IMR-90 (cell line): ENCODE measurements around the gene KHK. TPM values are rescaled to one million over a fixed set of nuclear protein-coding genes. Genes with fewer than 3 reads are reported as not detected.

Experiments
- ATAC-seq: fragments of 200-7000 bp; cut with Tn5 transposase; 2 replicates; pipeline ENCODE4 v1.9.1; 2020; ENCODE audit warnings: low read depth, mild to moderate bottlenecking, moderate library complexity
- BruUV-seq: library from RNA; stranded (reverse); fragments of 400-500 nt; replicated peaks from 2 replicates; lab custom pipeline; 2021; lab: Mats Ljungman, UMichigan
- CTCF ChIA-PET: fragments of 300-600 bp; formaldehyde crosslinking; extraction: SDS; loops from one replicate; lab custom pipeline; 2021; ENCODE audit warnings: antibody characterized with exemption; lab: Yijun Ruan, JAX
- POLR2A ChIA-PET: fragments of 300-600 bp; sonication (Branson Sonifier 250); formaldehyde crosslinking; loops from one replicate; lab custom pipeline; 2022; ENCODE audit warnings: antibody characterized with exemption; ENCODE audit not compliant: unreplicated experiment; lab: Charles Lee
- DNase-seq: peaks from one replicate; pipeline ENCODE4 v3.0.0; 2013
- H2AFZ ChIP-seq: replicated peaks from 2 replicates; pipeline ENCODE3; 2013; ENCODE audit warnings: low read length, mild to moderate bottlenecking; ENCODE audit not compliant: poor library complexity
- H2AK5ac ChIP-seq: 2 replicates; pipeline ENCODE4 v1.6.1; 2013; ENCODE audit warnings: low read depth, low read length, inconsistent platforms
- H2AK9ac ChIP-seq: replicated peaks from 2 replicates; pipeline ENCODE3; 2013; ENCODE audit warnings: mild to moderate bottlenecking, low read depth, low read length, moderate library complexity; ENCODE audit not compliant: poor library complexity
- H2BK120ac ChIP-seq: 2 replicates; pipeline ENCODE4 v1.6.1; 2013; ENCODE audit warnings: low read depth, low read length, inconsistent platforms
- H2BK15ac ChIP-seq: 3 replicates; pipeline ENCODE4 v1.6.1; 2013; ENCODE audit warnings: low read depth, low read length, inconsistent platforms
- H2BK20ac ChIP-seq: 2 replicates; pipeline ENCODE4 v1.6.1; 2013; ENCODE audit warnings: low read depth, mild to moderate bottlenecking, inconsistent platforms, low read length, moderate library complexity
- H2BK5ac ChIP-seq: 2 replicates; pipeline ENCODE4 v1.6.1; 2013; ENCODE audit warnings: mild to moderate bottlenecking, low read depth, low read length, inconsistent platforms; ENCODE audit not compliant: poor library complexity, severe bottlenecking
- H3K14ac ChIP-seq: replicated peaks from 2 replicates; pipeline ENCODE4 v1.6.1; 2013; ENCODE audit warnings: low read depth, low read length, inconsistent platforms
- H3K18ac ChIP-seq: 2 replicates; pipeline ENCODE4 v1.6.1; 2013; ENCODE audit warnings: low read depth, low read length, control low read depth
- H3K23ac ChIP-seq: 2 replicates; pipeline ENCODE4 v1.6.1; 2013; ENCODE audit warnings: low read depth, low read length, inconsistent platforms
- H3K27ac ChIP-seq: 2 replicates; pipeline ENCODE4 v1.5.1; 2013; ENCODE audit warnings: mild to moderate bottlenecking, control low read depth, low read length; ENCODE audit not compliant: insufficient read depth
- H3K27me3 ChIP-seq: 2 replicates; pipeline ENCODE4 v1.6.1; 2013; ENCODE audit warnings: low read length; ENCODE audit not compliant: control insufficient read depth, insufficient read depth
- H3K36me3 ChIP-seq: 2 replicates; pipeline ENCODE4 v1.6.1; 2013; ENCODE audit warnings: low read length, mixed read lengths; ENCODE audit not compliant: control insufficient read depth, insufficient read depth
- H3K4ac ChIP-seq: 2 replicates; pipeline ENCODE4 v1.6.1; 2013; ENCODE audit warnings: low read depth, low read length, inconsistent platforms
- H3K4me1 ChIP-seq: 2 replicates; pipeline ENCODE4 v1.6.1; 2013; ENCODE audit warnings: low read length, mixed read lengths; ENCODE audit not compliant: control insufficient read depth, insufficient read depth
- H3K4me2 ChIP-seq: 2 replicates; pipeline ENCODE4 v1.6.1; 2013; ENCODE audit warnings: low read depth, mild to moderate bottlenecking, control low read depth, low read length, moderate library complexity
- H3K4me3 ChIP-seq: 2 replicates; pipeline ENCODE4 v1.5.1; 2013; ENCODE audit warnings: low read depth, mild to moderate bottlenecking, control low read depth, low read length, moderate library complexity; ENCODE audit not compliant: insufficient read depth
- H3K56ac ChIP-seq: 2 replicates; pipeline ENCODE4 v1.6.1; 2013; ENCODE audit warnings: low read length, inconsistent platforms; ENCODE audit not compliant: insufficient read depth; ENCODE audit errors: extremely low read depth
- H3K79me1 ChIP-seq, 2 experiments: 2 replicates each; pipeline ENCODE4 v1.6.1; 2013; ENCODE audit warnings: low read length in 2 of 2, inconsistent platforms in 1 of 2, low read depth in 1 of 2
- H3K9ac ChIP-seq: 2 replicates; pipeline ENCODE4 v1.6.1; 2013; ENCODE audit warnings: low read depth, low read length, control low read depth
- H3K9me1 ChIP-seq: 2 replicates; pipeline ENCODE4 v1.6.1; 2013; ENCODE audit warnings: low read length, inconsistent platforms; ENCODE audit not compliant: insufficient read depth
- H3K9me3 ChIP-seq: 2 replicates; pipeline ENCODE4 v1.6.1; 2013; ENCODE audit warnings: low read length; ENCODE audit not compliant: control insufficient read depth, insufficient read depth
- H4K20me1 ChIP-seq: 2 replicates; pipeline ENCODE4 v1.6.1; 2013; ENCODE audit warnings: low read length, inconsistent platforms; ENCODE audit not compliant: insufficient read depth
- H4K5ac ChIP-seq: 2 replicates; pipeline ENCODE4 v1.6.1; 2013; ENCODE audit warnings: mild to moderate bottlenecking, low read depth, low read length, control low read depth
- H4K8ac ChIP-seq, 2 experiments: 2 replicates each; pipeline ENCODE4 v1.6.1; 2013; ENCODE audit warnings: low read depth in 2 of 2, low read length in 2 of 2, control low read depth in 1 of 2, inconsistent platforms in 1 of 2
- H4K91ac ChIP-seq: 2 replicates; pipeline ENCODE4 v1.6.1; 2013; ENCODE audit warnings: low read depth, low read length, inconsistent platforms; ENCODE audit not compliant: insufficient read depth
- BHLHE40 ChIP-seq: fragments of 150-350 bp; IDR thresholded peaks from 2 replicates; pipeline ENCODE4 v1.6.1; 2016; ENCODE audit warnings: mild to moderate bottlenecking, low read depth, low read length
- CTCF ChIP-seq: conservative IDR thresholded peaks from 2 replicates; pipeline ENCODE4 v1.5.1; 2012; ENCODE audit warnings: mild to moderate bottlenecking, low read depth, low read length, improper control_type of control experiment
- MXI1 ChIP-seq: IDR thresholded peaks from 2 replicates; pipeline ENCODE4 v1.6.1; 2012; ENCODE audit warnings: low read depth, mild to moderate bottlenecking, low read length, moderate library complexity, borderline replicate concordance
- RFX5 ChIP-seq: IDR thresholded peaks from 2 replicates; pipeline ENCODE4 v1.8.0; 2012; ENCODE audit warnings: low read depth, mild to moderate bottlenecking, low read length, moderate library complexity
- SMC3 ChIP-seq: fragments of 150-350 bp; IDR thresholded peaks from 2 replicates; pipeline ENCODE4 v1.6.1; 2016; ENCODE audit warnings: low read depth, mild to moderate bottlenecking, antibody characterized with exemption, low read length, moderate library complexity
- WGBS, 2 experiments: methylation state at CpG; one replicate each; pipeline versions ENCODE4 v1.1.5 to v1.1.7; 2013; ENCODE audit warnings: missing lambda C conversion rate in 2 of 2; ENCODE audit not compliant: insufficient read length in 1 of 2; ENCODE audit errors: extremely low coverage in 2 of 2; 5-methylcytosine and 5-hydroxymethylcytosine counted together
- dilution Hi-C: fragments of 300-500 bp; cut with HindIII; formaldehyde crosslinking; loops from one replicate; pipeline ENCODE4 v1.14.3; 2018; ENCODE audit warnings: low sequenced_read_pairs; ENCODE audit not compliant: unreplicated experiment
- in situ Hi-C: fragments of 300-500 bp; cut with MboI; formaldehyde crosslinking; loops from 3 replicates; pipeline ENCODE4 v1.14.3; 2019; ENCODE audit warnings: low sequenced_read_pairs, inconsistent platforms, mixed read lengths
- intact Hi-C: fragments of 100-400 bp; cut with micrococcal nuclease; formaldehyde crosslinking; loops from 2 replicates; pipeline ENCODE4 v1.10.0; 2022
- polyA plus RNA-seq, 3 experiments: library from polyadenylated mRNA; depleted of rRNA; stranded (reverse); fragments of >200 nt; gene quantifications; 2 replicates each; pipeline ENCODE4 v1.2.3, GENCODE V29; 2012; ENCODE audit warnings: low replicate concordance in 1 of 3
- total RNA-seq: library from RNA; depleted of rRNA; stranded (reverse); fragments of >200 nt; gene quantifications from 2 replicates; pipeline ENCODE4 v1.2.3, GENCODE V29; 2012

The KHK gene
- total and polyA plus RNA-seq, 2 of the 4 experiments (the other 2 are of a cell fraction), result 0.72 to 0.82 TPM

- Histone ChIP-seq H2AFZ (no peak overlapping the region), H4K5ac (peak overlapping the region; percentile 26; the same call in 1 of the 2 replicates), H3K9me3 (no peaks in the 10 kb centered on the region), H2BK5ac (no peak overlapping the region), H3K56ac (no peak overlapping the region), H3K27ac (no peak overlapping the region), H3K36me3 (peaks cover 7% of the 10 kb centered on the region; the same call in 1 of the 2 replicates), H3K4me2 (no peak overlapping the region), H3K4me1 (peaks cover 36% of the 10 kb centered on the region), H2BK15ac (peak overlapping the region; percentile 69; the same call in 1 of the 3 replicates), H3K9ac (no peak overlapping the region), H4K8ac (0 out of 4 replicates have a peak overlapping the region, but pooled peaks of 1 of the 2 experiments have one; percentile 35), H3K9me1 (peaks cover 15% of the 10 kb centered on the region; the same call in 1 of the 2 replicates), H4K91ac (peak overlapping the region; percentile 71), H3K18ac (no peak overlapping the region; the same call in 1 of the 2 replicates), H2AK5ac (peak overlapping the region; percentile 45; the same call in 1 of the 2 replicates), H3K23ac (peak overlapping the region; percentile 37; the same call in 1 of the 2 replicates), H2BK20ac (peak overlapping the region; percentile 68; the same call in 1 of the 2 replicates), H3K14ac (peak overlapping the region; percentile 28), H3K27me3 (no peaks in the 10 kb centered on the region), H3K79me1 (peaks cover 3 to 31% of the 10 kb centered on the region in 2 experiments; a peak in 3 of 4 replicates), H3K4ac (peak overlapping the region; percentile 53), H3K4me3 (no peak overlapping the region), H2BK120ac (peak overlapping the region; percentile 37; the same call in 1 of the 2 replicates), H2AK9ac (no peak overlapping the region), H4K20me1 (peaks cover 6% of the 10 kb centered on the region)
- no peak for DNase-seq
- dilution Hi-C loops, result no loop called here
- POLR2A ChIA-PET, result interaction anchor here (0.5 kb wide), 1 partner anchor 351 kb away, joined by 3 read pairs; no protein-coding TSS in a partner anchor
- intact Hi-C loops, result no loop called here
- in situ Hi-C loops, result no loop called here
- TF ChIP-seq RFX5 (no peak), BHLHE40 (no peak), MXI1 (no peak), SMC3 (no peak), CTCF (no peak)
- CTCF ChIA-PET, result interaction anchor here (1.3 kb wide), 1 partner anchor 230 kb away, joined by 3 read pairs; no protein-coding TSS in a partner anchor
- BruUV-seq, result no TSS peak
- WGBS, 2 experiments, result no CpG with 5 or more reads among the region's 4 CpGs
- ATAC-seq, result no peak
Observed at GRCh38 chr2:27076323-27076722, 10.2 kb upstream of the KHK start.
